DMS53 treated with DMSO at 0.1 percent for 48 hours (cell line): ENCODE results near the gene SLC1A4.
"Not testable (repeated sequence)": the region's sequence is repeated elsewhere in the genome, so short reads cannot be mapped to it uniquely, and the experiment has no call there.

Experiments
- DNase-seq: peaks from one replicate; lab custom pipeline; 2025; ENCODE audit not compliant: unreplicated experiment; lab: John Stamatoyannopoulos, UW

SLC1A4 gene

DNA sequence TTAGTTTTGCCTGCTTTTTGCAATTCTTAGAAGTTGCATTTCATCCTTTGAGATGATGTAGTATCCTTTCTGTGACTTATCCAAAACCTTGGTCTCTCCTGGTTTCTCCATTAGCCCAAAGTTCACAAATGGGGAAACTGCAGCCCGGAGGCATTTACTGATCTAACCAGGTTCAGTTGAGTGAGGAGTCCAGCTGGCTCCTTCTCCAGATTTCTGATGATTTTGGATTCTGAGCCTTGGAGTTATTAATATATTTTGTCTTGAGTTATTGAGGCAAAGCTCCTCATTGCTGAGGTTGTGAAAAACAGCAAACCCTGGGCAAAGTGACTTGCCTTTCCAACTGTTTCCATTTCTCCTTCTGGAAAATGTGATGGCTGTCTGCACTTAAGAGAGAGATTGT is 1.7 kb downstream of the SLC1A4 start:
- DNase-seq: no peak

DNA sequence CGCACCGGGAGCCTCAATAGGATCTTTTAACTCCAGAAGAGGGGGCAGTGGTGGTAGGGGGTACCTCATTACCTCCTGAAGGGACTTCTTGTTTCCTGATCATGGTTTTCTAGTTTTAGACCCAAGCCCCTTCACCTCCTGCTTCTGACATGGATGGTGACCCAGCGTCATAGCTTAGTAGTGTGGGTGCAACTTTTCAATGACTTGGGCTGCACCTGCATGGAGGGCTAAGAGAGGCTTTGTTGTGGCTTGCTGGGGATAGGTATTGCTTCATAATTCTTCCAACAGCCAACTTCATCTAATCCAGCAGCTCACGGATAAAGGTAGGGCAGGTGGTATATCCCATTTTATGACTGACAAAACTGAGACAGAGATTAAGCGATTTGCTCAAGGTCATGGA is 3.0 kb downstream of the SLC1A4 start:
- no peak for DNase-seq

DNA sequence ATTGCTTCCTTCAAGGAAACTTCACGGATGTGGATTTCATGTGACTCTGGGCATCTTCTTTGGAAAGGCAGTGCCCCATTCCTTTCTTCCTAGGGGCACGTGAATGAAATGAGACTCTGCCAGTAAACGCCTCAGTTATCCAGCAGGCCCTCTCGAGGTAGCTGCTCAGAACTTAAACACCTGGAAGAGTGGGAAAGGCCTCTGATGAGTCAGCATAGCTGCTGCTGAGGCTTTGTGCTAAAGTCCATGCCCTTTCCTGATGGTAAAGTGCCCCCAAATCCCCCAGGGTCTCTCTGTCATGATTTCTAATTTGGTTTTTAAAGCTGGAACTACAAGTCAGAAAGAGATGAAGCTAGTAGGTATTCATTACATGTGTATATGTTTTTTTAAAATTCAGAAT is 3.8 kb downstream of the SLC1A4 start:
- DNase-seq: no peak

DNA sequence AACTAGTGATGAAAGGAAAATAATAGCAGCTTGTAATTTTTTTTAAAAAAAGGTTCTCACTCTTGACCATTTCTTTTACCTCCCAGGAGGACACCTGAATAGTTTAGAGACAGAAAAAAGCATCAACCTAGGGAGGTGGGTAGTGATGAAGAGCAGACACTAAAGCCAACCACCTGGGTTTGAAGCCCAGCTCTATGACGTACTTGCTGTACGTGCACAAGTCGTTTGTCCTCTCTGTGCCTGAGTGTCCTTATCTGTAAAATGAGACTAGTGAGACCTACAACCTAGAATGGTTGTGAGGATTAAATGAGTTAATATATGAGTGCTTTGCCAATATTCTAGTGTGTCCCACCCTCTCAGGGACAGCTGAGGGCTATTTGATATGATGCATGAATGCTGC is 5.8 kb downstream of the SLC1A4 start:
- no peak for DNase-seq

DNA sequence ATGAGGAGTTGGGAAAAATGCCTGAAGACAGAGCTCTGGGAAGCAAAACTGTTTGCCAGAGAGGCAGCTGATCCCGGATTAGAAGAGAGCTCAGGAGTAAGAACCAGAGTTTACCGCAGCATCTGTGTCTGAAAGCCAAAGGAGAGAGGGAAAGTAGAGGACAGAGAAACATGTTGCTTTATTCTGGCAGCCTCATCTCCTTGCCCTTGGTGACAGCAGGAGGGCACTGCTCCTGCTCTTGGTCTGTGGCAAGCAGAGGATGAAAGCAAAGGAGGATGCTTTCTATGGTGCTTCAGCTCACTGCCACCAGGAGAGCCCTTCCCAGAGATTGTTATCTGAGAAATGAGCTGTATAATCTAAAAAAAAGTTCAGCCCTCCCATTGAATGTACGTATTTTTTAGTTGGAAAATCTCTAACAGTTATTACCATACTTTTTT is 7.7 kb downstream of the SLC1A4 start:
- DNase-seq: no peak

DNA sequence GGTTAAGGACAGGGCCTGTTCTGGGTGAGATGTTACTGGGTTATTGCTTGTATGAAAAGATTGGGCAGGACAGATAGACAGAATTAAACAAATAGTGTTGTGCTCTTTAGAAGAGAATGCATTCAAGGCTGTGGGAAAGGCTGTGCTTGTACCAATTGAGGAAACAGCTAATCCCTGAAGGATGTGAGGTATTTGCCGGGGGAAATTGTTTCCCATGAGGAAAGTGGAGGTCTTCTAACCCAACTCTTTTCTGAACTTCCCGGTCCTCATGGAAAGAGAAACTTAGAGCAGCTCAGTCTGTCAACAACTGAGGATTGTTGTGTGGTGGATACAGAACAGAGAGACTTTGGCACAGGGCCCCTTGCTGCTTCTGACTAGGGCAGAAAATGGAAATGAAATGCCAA is 9.5 kb downstream of the SLC1A4 start:
- DNase-seq: no peak

DNA sequence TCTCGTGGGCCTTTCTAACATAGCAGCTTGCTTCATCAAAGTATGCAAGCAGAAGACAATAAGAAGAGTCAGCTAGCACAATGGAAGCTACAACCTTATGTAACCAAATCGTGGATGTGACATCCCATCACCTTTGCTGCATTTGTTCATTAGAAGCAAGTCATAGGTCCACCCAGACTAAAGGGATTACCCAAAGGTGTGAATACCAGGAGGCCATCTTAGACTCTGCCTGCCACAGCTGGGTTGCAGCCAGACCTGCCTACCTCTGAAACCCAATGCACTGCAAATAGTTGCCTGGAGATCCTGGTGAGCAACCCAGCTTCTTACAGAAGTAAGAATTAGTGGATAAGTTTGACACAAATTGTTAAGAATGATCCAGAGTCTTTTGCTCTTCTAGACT is 10.6 kb downstream of the SLC1A4 start:
- DNase-seq: no peak

DNA sequence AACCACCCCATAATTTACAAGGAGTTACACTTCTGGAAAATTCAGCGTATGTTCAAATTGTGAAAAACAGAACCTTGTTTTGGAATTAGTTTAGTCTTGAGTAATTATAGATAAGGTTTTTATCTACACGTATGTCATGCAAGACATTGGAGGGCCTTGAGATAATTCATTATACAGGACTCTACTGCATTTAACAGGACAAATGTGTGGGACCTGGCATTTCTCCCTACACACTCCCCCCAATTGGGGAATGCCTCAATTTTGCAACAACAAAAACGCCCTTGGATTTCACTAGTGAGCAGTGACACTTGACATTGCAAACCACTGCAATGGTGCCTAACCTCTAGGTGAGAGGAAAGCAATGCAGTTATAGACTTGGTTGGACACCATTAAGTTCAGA is 11.4 kb downstream of the SLC1A4 start:
- no peak for DNase-seq

DNA sequence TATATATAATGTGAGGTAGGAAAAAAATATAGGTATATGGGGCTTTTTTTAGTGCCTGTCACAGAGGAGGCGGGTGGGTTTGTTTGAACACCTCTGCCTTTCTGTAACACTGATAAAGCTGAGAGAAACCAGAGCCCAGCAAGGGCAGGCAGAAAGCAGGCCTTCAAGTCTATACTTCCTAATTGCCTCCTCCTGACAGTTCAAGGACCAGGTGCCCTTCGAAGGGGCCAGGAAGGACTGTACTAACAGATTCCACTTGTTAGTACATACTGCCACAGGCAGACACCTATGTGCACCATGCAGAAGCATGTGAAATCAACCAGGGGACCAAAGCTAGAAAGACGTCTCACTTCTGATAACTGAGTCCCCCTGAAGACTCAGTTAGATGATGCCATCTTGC is 13.8 kb downstream of the SLC1A4 start:
- DNase-seq: no peak

DNA sequence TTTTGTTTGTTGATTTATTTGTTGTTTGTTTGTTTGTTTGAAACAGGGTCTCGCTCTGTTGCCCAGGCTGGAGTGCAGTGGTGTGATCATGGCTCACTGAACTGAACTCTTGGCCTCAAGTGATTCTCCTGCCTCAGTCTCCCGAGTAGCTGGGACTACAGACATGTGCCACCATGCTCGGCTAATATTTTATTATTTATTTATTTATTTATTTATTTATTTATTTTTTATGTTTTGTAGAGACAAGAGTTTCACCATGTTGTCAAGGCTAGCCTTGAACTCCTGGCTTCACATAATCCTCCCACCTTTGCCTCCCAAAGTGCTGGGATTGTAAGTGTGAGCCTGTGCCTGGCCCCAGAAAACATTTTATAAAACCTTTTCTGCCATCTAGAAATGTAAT is 15.0 kb downstream of the SLC1A4 start:
- DNase-seq: not testable (repeated sequence)

DNA sequence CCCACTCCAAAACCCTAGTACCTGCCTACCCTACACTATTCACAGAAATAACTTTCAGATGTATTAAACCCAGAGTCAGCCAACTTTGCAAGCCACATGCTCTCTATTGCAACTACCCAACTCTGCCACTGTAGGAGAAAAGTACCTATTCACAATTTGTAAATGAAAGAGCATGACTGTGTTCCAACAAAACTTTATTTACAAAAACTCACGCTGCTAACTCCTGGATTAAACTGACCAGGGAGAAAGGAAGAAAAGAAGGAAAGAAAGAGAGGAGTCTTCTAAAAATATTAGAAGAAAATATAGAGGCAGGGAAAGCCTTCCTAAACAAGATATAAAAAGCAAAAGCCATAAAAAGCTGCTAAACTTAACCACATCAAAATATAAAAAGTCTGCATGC is 24.6 kb downstream of the SLC1A4 start:
- DNase-seq: no peak

DNA sequence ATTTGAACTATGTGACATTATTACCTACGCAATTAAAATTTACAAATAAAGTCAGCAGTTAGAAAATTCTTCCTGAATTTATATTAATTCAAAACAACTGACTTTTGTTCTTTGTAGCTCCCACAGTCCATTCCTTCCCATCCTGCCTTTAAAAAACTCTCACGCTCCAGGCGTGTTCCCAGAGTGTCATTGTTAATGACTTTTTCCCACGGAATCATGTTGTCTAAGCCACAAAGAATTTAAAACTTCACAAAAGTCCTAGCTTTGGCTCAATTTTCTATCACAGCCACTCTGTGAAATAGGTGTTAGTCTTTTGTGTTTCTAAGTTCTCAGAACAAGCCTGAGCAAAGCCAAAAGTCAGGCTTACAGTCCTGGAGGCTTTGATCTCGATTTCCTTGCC is 26.5 kb downstream of the SLC1A4 start:
- DNase-seq: no peak

DNA sequence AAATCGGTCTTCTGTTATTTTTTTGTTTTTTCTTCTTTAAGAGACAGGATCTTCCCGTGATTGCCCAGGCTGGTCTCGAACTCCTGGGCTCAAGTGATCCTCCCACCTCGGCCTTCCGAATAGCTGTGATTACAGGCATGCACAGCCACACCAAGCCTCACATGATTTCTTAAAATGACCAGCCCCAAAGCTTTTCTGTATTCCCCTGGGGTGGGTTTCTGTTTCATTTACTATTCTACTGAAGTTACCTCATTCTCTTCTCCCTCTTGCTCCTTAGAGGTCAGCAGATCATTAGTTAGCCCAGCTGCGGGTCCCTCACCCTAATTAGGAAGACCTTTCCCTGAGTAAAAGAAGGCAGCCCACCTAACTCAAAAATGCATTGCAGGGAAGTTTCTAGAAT is 27.6 kb downstream of the SLC1A4 start:
- no peak for DNase-seq

DNA sequence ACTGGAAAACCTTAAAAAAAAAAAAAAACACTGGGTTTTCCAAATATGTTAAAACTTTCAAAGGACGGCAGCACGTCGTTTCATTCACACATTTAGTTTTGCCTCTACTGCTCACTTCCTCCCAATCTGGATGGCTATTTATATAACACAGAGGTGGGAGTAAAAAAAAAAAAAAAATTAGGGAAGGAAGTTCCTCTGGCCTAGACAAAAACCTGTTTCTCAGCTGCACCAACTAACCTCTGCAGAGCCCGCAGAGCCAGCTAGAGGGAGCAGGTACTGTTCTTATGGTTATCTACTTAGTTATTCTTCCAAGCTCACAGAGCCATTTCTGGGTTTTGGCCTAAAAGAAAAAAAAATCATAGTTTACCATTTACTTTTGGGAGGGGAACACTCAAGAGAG is 28.1 kb downstream of the SLC1A4 start:
- no peak for DNase-seq

DNA sequence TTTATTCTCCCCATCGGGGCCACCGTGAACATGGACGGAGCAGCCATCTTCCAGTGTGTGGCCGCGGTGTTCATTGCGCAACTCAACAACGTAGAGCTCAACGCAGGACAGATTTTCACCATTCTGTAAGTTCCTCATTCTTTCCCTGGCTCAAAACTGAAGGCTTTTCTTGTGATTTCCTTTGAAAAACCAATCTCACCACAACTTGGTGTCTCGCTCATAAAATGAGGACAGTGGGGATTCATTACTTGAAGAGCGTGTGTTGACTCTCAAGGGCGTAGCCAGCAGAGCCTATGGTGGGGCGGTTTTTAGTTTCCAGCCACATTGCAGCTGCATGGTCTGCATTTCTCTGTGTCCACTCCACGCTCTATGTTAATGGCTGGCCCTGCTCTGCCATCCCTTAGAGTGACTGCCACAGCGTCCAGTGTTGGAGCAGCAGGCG is 29.0 kb downstream of the SLC1A4 start:
- no peak for DNase-seq

DNA sequence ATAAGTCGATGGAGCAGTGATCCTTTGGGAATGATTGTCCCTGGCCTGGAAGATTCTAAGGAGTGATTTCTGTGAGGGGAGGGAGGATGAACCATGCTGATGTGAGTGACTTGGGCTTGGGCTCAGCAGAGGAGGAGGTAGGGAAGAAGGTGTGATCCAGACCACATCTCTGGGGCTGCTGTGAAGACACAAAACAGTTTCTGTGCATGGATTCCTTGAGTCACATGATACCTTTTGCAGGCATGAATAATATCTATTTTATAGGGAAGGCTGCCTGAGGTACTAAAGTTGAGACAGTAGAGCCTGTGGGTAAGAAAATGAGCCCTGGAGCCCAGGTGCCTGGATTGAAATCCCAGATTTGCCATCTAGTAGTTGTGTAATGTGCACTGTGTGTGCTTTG is 29.8 kb downstream of the SLC1A4 start:
- DNase-seq: no peak

DNA sequence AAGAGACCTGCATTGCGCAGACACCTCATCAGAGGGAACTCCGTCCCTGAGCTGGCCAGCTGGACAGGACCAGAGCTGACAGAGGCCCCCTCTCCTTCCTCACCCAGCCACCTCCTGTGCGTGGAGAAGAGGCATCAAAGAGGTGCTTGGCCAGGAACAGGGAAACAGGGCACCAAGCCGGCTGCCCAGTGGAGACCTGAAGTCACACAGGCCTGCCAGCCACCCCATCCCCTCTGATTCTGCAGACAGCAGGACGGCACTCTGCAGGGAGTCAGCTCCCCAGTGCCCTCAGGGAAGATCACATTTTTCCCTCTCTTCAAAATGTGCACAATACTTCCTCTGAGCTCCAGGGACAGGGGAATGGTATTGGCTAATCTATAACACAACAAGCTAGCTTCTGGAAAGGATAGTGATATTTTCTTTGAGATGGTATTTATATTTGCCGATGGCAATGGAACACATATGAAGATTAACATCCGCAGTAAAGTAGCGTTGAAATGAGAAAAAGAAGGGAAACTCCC is 30.5 kb downstream of the SLC1A4 start:
- no peak for DNase-seq

DNA sequence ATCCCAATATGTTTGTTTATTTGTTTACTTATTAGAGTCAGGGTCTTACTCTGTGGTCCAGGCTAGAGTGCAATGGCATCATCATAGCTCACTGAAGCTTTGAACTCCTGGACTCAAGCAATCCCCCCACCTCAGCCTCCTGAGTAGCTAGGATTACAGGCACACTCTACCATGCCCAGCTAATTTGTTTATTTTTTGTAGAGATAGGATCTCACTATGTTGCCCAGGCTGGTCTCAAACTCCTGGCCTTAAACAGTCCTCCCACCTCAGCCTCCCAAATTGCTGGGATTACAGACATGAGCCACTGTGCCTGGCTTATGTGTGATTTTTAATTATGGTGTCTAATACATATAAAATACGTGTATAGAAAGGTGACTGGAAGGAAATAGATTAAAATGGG is 31.1 kb downstream of the SLC1A4 start:
- not testable (repeated sequence) for DNase-seq

DNA sequence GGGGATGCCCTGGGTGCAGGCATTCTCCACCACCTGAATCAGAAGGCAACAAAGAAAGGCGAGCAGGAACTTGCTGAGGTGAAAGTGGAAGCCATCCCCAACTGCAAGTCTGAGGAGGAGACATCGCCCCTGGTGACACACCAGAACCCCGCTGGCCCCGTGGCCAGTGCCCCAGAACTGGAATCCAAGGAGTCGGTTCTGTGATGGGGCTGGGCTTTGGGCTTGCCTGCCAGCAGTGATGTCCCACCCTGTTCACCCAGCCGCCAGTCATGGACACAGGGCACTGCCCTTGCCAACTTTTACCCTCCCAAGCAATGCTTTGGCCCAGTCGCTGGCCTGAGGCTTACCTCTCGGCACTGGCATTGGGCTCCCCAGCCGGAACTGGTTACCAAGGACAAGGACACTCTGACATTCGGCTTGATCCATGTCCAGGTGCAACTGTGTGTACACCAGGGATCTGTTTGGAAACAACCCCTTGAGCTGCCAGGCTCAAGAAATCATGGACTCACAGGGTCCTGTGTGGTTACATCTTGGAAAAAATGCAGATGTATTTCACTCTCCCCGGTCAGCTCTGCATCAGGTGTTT is 31.8 kb downstream of the SLC1A4 start:
- DNase-seq: no peak

DNA sequence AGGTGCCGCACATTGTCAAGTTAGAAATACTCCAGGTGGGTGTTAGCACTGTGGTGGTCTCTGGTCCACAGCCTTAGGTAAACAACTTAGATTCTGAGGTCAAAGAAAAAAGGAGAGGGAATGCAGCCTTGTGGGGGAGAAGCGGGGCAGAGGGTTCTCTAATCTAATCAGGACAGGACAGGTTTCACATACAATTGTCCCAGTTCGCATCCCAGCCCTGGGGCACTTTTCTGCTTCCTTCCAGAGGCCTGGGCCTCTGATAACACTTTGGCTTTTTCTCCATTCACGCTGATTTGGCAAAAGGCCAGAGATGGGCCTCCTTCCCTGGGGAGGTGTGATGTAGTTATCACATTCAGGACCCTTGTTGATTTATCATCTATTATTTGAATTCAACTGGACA is 32.5 kb downstream of the SLC1A4 start:
- no peak for DNase-seq

DNA sequence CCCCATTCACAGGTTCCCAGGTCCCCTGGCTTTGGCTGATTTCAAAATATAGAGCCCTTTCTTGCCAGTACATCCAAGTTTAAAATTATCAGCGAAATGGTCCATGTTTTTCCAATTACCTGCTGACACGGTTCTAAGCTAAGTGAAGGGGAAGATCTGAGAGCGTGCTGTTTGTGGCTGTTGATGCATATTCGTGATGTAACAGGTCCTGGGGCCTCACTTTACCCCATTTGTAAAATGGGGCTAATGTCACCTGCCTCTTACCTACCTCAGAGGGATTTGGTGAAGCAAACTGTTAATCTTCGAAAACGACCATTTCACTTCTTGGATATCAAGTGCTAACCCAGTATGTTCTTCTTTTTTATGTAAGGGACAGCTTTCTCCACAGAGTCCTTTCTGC is 33.0 kb downstream of the SLC1A4 start:
- no peak for DNase-seq

DNA sequence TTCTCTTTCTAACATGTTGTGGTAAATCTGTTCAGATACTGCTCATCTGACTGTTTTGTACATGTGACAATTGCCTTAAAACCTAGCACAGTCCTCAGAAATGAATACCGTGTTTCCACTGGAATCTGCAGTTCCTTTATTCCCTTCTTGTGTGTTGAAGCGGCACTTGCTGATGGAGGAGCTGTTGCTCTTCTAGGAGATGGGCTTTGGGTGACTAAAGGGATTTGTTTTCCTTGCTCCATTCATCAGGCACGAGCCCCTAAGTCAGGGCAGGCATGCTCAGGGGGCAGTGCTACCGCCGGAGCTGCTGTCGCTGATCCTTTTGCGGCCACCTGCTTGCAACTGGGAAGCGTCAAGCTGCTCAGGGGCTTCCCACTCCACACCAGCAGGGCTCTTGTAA is 34.5 kb downstream of the SLC1A4 start:
- no peak for DNase-seq

DNA sequence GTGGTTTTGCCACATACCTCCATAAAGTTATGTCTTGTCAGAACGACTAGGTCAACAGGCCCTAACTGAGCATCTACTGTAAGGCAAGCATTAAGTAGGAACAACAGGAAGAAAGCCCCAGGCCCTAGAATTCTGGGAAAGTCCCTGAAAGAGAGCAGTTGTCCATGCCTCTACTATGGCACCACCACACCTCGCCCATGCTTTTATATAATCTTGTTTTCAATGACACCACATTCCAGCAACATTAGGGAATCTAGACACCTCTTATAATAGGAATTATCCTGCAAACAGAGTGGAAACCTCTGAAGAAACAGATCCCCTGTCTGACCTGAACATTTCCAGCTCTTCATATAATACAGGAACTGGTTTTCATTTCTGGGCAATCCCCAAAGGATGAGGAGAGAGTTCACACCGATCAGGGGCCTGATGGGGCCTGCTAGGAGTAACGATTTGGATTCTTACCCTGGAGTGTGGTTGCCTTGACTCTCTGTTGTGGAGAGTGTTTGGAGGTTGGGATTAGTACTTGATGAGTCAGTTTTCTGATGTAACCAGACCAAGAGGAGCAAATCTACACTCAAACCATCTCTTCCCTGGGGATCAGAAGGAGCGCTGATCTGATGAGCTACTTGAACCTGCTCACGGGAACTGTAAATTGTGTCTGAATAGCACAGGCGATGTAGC is 35.1 kb downstream of the SLC1A4 start:
- peak; percentile 47 for DNase-seq
